Liver (tissue), 9 donors: ENCODE data around the gene ALDH7A1. TPM values are rescaled to one million over a fixed set of nuclear protein-coding genes. Genes with fewer than 3 reads are reported as not detected.

Experiments used
- DNase-seq: peaks from one replicate; pipeline ENCODE4 v3.0.0-alpha.2; 2017; ENCODE audit warnings: low spot score
- H3K27ac ChIP-seq, 2 donors: one replicate each; pipeline ENCODE4 v1.7.0; 2013; ENCODE audit warnings: inconsistent platforms in 2 of 2, low read length in 2 of 2, control low read depth in 1 of 2, low read depth in 1 of 2, mild to moderate bottlenecking in 1 of 2
- H3K27me3 ChIP-seq, 4 donors: one replicate each; pipeline versions ENCODE4 v1.6.1 to v1.7.0; 2013; ENCODE audit warnings: low read length in 3 of 4, inconsistent platforms in 1 of 4, mild to moderate bottlenecking in 1 of 4, moderate library complexity in 1 of 4; ENCODE audit not compliant: control insufficient read depth in 4 of 4, insufficient read depth in 4 of 4
- H3K36me3 ChIP-seq, 4 donors: one replicate each; pipeline versions ENCODE4 v1.6.1 to v1.7.0; 2013; ENCODE audit warnings: low read length in 3 of 4, mild to moderate bottlenecking in 3 of 4, low read depth in 1 of 4, moderate library complexity in 1 of 4; ENCODE audit not compliant: control insufficient read depth in 4 of 4, insufficient read depth in 3 of 4
- H3K4me1 ChIP-seq, 4 donors: one replicate each; pipeline versions ENCODE4 v1.6.1 to v1.7.0; 2013; ENCODE audit warnings: low read length in 3 of 4, mild to moderate bottlenecking in 3 of 4, moderate library complexity in 1 of 4; ENCODE audit not compliant: control insufficient read depth in 4 of 4, insufficient read depth in 4 of 4
- H3K4me3 ChIP-seq, 3 donors: one replicate each; pipeline versions ENCODE4 v1.6.1 to v1.7.0; 2013; ENCODE audit warnings: low read length in 3 of 3, control low read depth in 1 of 3, low read depth in 1 of 3, mild to moderate bottlenecking in 1 of 3
- H3K9ac ChIP-seq, 2 donors: one replicate each; pipeline ENCODE4 v1.7.0; 2013; ENCODE audit warnings: low read length in 2 of 2, mild to moderate bottlenecking in 2 of 2, moderate library complexity in 2 of 2, control low read depth in 1 of 2, low read depth in 1 of 2
- H3K9me3 ChIP-seq, 4 donors: one replicate each; pipeline versions ENCODE4 v1.6.1 to v1.7.0; 2013; ENCODE audit warnings: low read length in 3 of 4; ENCODE audit not compliant: control insufficient read depth in 4 of 4
- EGR1 ChIP-seq, 2 donors: IDR thresholded peaks; 2 replicates each; pipeline ENCODE4 v1.6.1; 2016 to 2018; ENCODE audit warnings: antibody characterized with exemption in 2 of 2, low read depth in 2 of 2
- FOXA1 ChIP-seq: IDR thresholded peaks from 2 replicates; pipeline ENCODE4 v1.6.1; 2016; ENCODE audit warnings: antibody characterized with exemption
- FOXA2 ChIP-seq: IDR thresholded peaks from 2 replicates; pipeline ENCODE4 v1.6.1; 2016; ENCODE audit warnings: antibody characterized with exemption
- GABPA ChIP-seq, 2 donors: IDR thresholded peaks in 1 of 2; conservative IDR thresholded peaks in 1 of 2; 2 replicates each; pipeline ENCODE4 v1.6.1; 2016; ENCODE audit warnings: antibody characterized with exemption in 2 of 2, mild to moderate bottlenecking in 1 of 2, moderate library complexity in 1 of 2
- HNF4A ChIP-seq, 2 donors: conservative IDR thresholded peaks; 2 replicates each; pipeline ENCODE4 v1.6.1; 2016; ENCODE audit warnings: antibody characterized with exemption in 2 of 2, mild to moderate bottlenecking in 2 of 2
- HNF4G ChIP-seq: IDR thresholded peaks from 2 replicates; pipeline ENCODE4 v1.6.1; 2016; ENCODE audit warnings: antibody characterized with exemption
- JUND ChIP-seq, 2 donors: IDR thresholded peaks; 2 replicates each; pipeline ENCODE4 v1.6.1; 2016; ENCODE audit warnings: antibody characterized with exemption in 2 of 2
- MAX ChIP-seq: IDR thresholded peaks from 2 replicates; pipeline ENCODE4 v1.6.1; 2016; ENCODE audit warnings: antibody characterized with exemption
- NR2F2 ChIP-seq: IDR thresholded peaks from 2 replicates; pipeline ENCODE4 v1.6.1; 2016; ENCODE audit warnings: antibody characterized with exemption
- RAD21 ChIP-seq, 2 donors: IDR thresholded peaks; 2 replicates each; pipeline ENCODE4 v1.6.1; 2016; ENCODE audit warnings: antibody characterized with exemption in 2 of 2, mild to moderate bottlenecking in 2 of 2
- RXRA ChIP-seq, 2 donors: IDR thresholded peaks; 2 replicates each; pipeline ENCODE4 v1.6.1; 2017 to 2018; ENCODE audit warnings: antibody characterized with exemption in 2 of 2, mild to moderate bottlenecking in 1 of 2
- SP1 ChIP-seq: IDR thresholded peaks from 2 replicates; pipeline ENCODE4 v1.6.1; 2018; ENCODE audit warnings: antibody characterized with exemption, mild to moderate bottlenecking
- TAF1 ChIP-seq: conservative IDR thresholded peaks from 2 replicates; pipeline ENCODE4 v1.6.1; 2016; ENCODE audit warnings: antibody characterized with exemption, mild to moderate bottlenecking
- ZBTB33 ChIP-seq: IDR thresholded peaks from 2 replicates; pipeline ENCODE4 v1.6.1; 2016; ENCODE audit warnings: antibody characterized with exemption
- WGBS: extraction: QIAGEN DNeasy Blood & Tissue Kit; methylation state at CpG from one replicate; pipeline ENCODE4 v1.1.7; 2013; 5-methylcytosine and 5-hydroxymethylcytosine counted together
- polyA plus RNA-seq, 2 donors: library from polyadenylated mRNA; stranded (reverse) in 1 of 2; unstranded in 1 of 2; fragments of 200-250 nt in 1 of 2; fragments of >200 nt in 1 of 2; fragmentation: Nextera tagmentation in 1 of 2; extraction: Ambion mirVana in 1 of 2; gene quantifications; one replicate each; pipeline versions ENCODE4 v1.2.1 to v1.2.3, GENCODE V29; 2013 to 2015
- total RNA-seq, 2 donors: library from RNA; depleted of rRNA; stranded (reverse); fragments of >200 nt; gene quantifications; one replicate each; pipeline ENCODE4 v1.2.3, GENCODE V29; 2014
- TF ChIP-seq, protein P1 (sequence below): IDR thresholded peaks from 2 replicates; pipeline ENCODE4 v1.6.1; 2016; ENCODE audit warnings: antibody characterized with exemption, mild to moderate bottlenecking
- TF ChIP-seq, protein P2 (sequence below): IDR thresholded peaks from 2 replicates; pipeline ENCODE4 v1.6.1; 2016; ENCODE audit warnings: antibody characterized with exemption
- donor health status: healthy.
- donor health status: healthy.
- donor health status: healthy.
- donor health status: healthy.
- donor health status: healthy.

Gene ALDH7A1
- total and polyA plus RNA-seq, 4 donors = 47.7 to 86.9 (median 58.4) TPM

GRCh38 chr5:126536874-126537273 lies 58.1 kb downstream of the ALDH7A1 start:
- H3K9me3 ChIP-seq = no peaks in the 10 kb centered on the region
- DNase-seq = no peak
- WGBS = 53% methylated on average over 3 of the region's 3 CpGs
- no peak overlapping the region for H3K27ac ChIP-seq
- TF ChIP-seq RAD21 (IDR thresholded peaks at IDR 0.05) (peak in 1 of 2 donors; percentile 40), MAX (no peak), NR2F2 (no peak)
- no peaks in the 10 kb centered on the region for H3K27me3 ChIP-seq
- peaks cover 0 to 14% (median 6%) of the 10 kb centered on the region in 4 donors for H3K4me1 ChIP-seq
- no peak overlapping the region for H3K9ac ChIP-seq
- H3K4me3 ChIP-seq = no peak overlapping the region
- no peaks in the 10 kb centered on the region for H3K36me3 ChIP-seq

DNA sequence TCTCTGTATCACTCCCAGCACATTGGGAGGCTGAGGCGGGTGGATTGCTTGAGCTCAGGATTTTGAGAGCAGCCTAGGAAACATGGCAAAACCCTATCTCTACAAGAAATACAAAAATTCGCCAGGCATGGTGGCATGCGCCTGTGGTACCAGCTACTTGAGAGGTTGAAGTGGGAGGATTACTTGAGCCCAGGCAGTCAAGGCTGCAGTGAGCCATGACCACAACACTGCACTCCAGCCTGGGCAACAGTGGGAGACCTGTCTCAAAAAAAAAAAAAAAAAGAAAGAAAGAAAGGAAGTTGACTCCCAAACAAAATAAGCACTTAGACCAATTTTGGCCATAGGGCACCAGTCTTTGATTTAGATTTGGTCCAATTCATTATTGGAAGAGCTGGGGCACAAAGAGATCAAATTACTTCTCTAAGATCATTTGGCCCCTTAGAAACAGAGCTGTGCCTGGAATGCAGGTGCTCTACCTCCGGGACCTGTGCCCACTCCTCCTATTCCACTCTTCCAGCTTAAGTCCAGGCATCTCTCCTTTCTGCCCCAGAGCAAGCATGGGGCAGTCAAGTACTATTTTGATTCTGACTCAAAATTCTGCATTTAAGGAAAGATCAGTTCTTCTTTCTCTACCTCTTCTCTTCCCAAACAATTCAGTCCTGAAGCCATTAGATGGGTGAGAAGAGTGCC lies 59.0 kb downstream of the ALDH7A1 start:
- TF ChIP-seq HNF4G (no peak), EGR1 (IDR thresholded peaks at IDR 0.05; ENCODE audit: low read depth in 2 of 2) (no peak), JUND (IDR thresholded peaks at IDR 0.05) (no peak), NR2F2 (no peak), ZBTB33 (no peak), RXRA (IDR thresholded peaks at IDR 0.05) (no peak), FOXA2 (no peak), SP1 (no peak)
- H3K9me3 ChIP-seq = no peaks in the 10 kb centered on the region
- H3K4me1 ChIP-seq = peaks cover 0 to 7% (median 3%) of the 10 kb centered on the region in 4 donors
- H3K4me3 ChIP-seq = no peak overlapping the region
- no peaks in the 10 kb centered on the region for H3K36me3 ChIP-seq
- no peaks in the 10 kb centered on the region for H3K27me3 ChIP-seq
- H3K9ac ChIP-seq = no peak overlapping the region
- 88% methylated on average over 4 of the region's 4 CpGs for WGBS
- H3K27ac ChIP-seq = no peak overlapping the region
- DNase-seq = no peak

- no peak overlapping the region for H3K9ac ChIP-seq
- TF ChIP-seq TAF1 (no peak), MAX (no peak), GABPA (IDR thresholded peaks at IDR 0.05 in 1 of 2, conservative IDR thresholded peaks at IDR 0.05 in 1 of 2) (no peak), RXRA (IDR thresholded peaks at IDR 0.05) (no peak), HNF4A (conservative IDR thresholded peaks at IDR 0.05) (no peak), SP1 (no peak), FOXA2 (no peak), ZBTB33 (no peak), JUND (IDR thresholded peaks at IDR 0.05) (no peak), RAD21 (IDR thresholded peaks at IDR 0.05) (no peak), NR2F2 (no peak), EGR1 (IDR thresholded peaks at IDR 0.05; ENCODE audit: low read depth in 2 of 2) (no peak), HNF4G (no peak), FOXA1 (no peak)
- TF ChIP-seq, protein P1, sequence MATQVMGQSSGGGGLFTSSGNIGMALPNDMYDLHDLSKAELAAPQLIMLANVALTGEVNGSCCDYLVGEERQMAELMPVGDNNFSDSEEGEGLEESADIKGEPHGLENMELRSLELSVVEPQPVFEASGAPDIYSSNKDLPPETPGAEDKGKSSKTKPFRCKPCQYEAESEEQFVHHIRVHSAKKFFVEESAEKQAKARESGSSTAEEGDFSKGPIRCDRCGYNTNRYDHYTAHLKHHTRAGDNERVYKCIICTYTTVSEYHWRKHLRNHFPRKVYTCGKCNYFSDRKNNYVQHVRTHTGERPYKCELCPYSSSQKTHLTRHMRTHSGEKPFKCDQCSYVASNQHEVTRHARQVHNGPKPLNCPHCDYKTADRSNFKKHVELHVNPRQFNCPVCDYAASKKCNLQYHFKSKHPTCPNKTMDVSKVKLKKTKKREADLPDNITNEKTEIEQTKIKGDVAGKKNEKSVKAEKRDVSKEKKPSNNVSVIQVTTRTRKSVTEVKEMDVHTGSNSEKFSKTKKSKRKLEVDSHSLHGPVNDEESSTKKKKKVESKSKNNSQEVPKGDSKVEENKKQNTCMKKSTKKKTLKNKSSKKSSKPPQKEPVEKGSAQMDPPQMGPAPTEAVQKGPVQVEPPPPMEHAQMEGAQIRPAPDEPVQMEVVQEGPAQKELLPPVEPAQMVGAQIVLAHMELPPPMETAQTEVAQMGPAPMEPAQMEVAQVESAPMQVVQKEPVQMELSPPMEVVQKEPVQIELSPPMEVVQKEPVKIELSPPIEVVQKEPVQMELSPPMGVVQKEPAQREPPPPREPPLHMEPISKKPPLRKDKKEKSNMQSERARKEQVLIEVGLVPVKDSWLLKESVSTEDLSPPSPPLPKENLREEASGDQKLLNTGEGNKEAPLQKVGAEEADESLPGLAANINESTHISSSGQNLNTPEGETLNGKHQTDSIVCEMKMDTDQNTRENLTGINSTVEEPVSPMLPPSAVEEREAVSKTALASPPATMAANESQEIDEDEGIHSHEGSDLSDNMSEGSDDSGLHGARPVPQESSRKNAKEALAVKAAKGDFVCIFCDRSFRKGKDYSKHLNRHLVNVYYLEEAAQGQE = no peak
- TF ChIP-seq, protein P2, sequence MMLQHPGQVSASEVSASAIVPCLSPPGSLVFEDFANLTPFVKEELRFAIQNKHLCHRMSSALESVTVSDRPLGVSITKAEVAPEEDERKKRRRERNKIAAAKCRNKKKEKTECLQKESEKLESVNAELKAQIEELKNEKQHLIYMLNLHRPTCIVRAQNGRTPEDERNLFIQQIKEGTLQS = no peak
- H3K4me1 ChIP-seq = peaks cover 0 to 7% (median 1%) of the 10 kb centered on the region in 4 donors
- H3K27ac ChIP-seq = no peak overlapping the region
- 100% methylated on average over 1 of the region's 1 CpG for WGBS
- no peaks in the 10 kb centered on the region for H3K27me3 ChIP-seq
- H3K36me3 ChIP-seq = no peaks in the 10 kb centered on the region
- DNase-seq = no peak
- no peak overlapping the region for H3K4me3 ChIP-seq
- no peaks in the 10 kb centered on the region for H3K9me3 ChIP-seq
Measured at GRCh38 chr5:126534553-126534952, 60.5 kb downstream of the ALDH7A1 start.
